ENCODE results near the gene SANBR. TPM values are rescaled to one million over a fixed set of nuclear protein-coding genes. Genes with fewer than 3 reads are reported as not detected.

SANBR gene
- total RNA-seq, 1 experiment from 2014 or later, result 8.7 TPM

GRCh38 chr2:61059382-61059781 is 6.3 kb upstream of the SANBR start:
- DNase-seq (ENCODE audit: low read depth), result no peak
- in situ Hi-C loops (cut with HindIII; ENCODE audit: low pct_unique_long_range_greater_than_20kb, low sequenced_read_pairs), result no loop called here

DNA sequence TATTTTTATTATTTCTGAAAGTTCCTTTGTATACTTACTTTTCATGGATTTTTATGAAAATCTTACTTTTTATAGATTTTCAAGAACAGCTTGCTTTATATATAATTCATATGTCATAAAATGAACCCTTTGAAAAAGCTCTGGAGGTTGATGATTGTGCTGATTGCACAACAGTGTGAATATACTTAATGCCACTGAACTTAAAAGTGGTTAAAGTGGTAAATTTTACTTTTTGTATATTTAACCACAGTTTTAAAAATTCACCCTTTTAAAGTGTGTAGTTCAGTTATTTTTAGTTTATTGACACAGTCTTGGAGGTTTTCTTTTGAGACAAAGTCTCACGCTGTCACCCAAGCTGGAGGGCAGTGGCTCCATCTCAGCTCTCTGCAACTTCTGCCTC is 8.4 kb downstream of the SANBR start:
- DNase-seq (ENCODE audit: low read depth), result no peak
- in situ Hi-C loops (cut with HindIII; ENCODE audit: low pct_unique_long_range_greater_than_20kb, low sequenced_read_pairs), result no loop called here

DNA sequence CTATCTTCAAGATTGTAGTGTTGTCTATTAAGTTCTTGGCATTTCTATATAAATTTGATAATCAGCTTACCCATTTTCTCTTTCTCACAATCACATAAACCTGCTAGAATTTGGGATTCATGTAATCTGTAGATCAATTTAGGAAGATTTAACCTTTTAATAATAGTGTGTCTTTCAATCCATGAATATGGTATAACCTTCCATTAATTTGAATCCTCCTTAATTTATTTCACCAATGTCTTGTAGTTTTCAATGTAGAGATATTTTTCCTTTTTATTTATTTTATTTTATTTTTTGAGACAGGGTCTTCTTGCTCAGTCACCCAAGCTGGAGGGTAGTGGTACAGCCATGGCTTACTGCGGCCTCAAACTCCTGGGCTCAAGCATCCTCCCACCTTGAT is 20.2 kb downstream of the SANBR start:
- in situ Hi-C loops (cut with HindIII; ENCODE audit: low pct_unique_long_range_greater_than_20kb, low sequenced_read_pairs), result no loop called here
- no peak for DNase-seq (ENCODE audit: low read depth)

DNA sequence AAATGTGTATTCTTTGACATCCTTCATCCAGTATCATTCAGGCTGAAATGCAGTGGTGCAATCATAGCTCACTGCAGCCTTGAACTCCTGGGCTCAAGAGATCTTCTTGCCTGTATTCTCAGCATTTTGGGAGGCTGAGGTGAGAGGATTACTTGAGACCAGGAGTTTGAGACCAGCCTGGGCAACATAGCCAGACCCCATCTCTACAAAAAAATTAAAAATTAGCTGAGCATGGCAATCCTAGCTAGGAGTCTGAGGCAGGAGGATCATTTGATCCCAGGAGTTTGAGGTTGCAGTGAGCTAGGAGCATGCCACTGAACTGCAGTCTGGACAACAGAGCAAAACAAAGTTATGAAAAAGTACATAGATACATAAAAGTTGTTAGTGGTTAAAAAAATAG is 24.1 kb downstream of the SANBR start:
- DNase-seq (ENCODE audit: low read depth), result no peak
- in situ Hi-C loops (cut with HindIII; ENCODE audit: low pct_unique_long_range_greater_than_20kb, low sequenced_read_pairs), result no loop called here

- DNase-seq (ENCODE audit: low read depth), result no peak
- in situ Hi-C loops (cut with HindIII; ENCODE audit: low pct_unique_long_range_greater_than_20kb, low sequenced_read_pairs), result no loop called here
These were observed 24.8 kb downstream of the SANBR start for GRCh38 chr2:61090386-61090921.

DNA sequence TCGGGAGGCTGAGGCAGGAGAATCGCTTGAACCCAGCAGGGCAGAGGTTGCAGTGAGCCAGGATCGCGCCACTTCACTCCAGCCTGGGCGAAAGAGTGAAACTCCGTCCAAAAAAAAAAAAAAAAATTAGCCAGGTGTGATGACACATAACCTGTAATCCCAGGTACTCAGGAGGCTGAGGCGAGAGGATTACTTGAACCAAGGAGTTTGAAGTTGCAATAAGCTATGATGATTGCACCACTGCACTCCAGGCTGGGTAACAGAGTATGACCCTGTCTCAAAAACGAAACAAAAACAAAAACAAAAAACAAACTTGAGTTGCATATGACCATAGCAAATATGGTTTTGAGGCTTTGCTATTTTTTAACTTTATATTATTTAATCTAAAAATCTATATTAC is 25.8 kb downstream of the SANBR start:
- in situ Hi-C loops (cut with HindIII; ENCODE audit: low pct_unique_long_range_greater_than_20kb, low sequenced_read_pairs), result no loop called here
- no peak for DNase-seq (ENCODE audit: low read depth)

GRCh38 chr2:61096438-61096837 is 30.8 kb downstream of the SANBR start:
- in situ Hi-C loops (cut with HindIII; ENCODE audit: low pct_unique_long_range_greater_than_20kb, low sequenced_read_pairs), result no loop called here
- no peak for DNase-seq (ENCODE audit: low read depth)

DNA sequence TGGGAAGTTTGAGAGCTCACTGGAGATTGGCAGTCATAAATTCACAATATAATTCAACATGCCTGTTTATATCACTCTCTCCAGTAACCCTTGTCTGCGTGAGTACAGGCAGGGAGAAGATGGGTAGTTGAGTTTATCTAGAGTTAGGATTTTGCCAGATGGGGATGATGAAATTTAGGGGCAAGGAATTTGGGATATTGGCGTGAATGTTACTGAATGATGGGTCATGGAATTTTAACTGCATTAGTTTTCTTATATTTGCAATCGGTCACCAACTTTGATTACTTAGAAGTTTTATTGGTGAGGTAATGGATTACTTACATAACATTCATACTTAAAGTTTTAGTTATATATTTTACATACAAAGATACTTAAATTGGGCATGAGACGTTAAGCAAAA is 35.1 kb downstream of the SANBR start:
- in situ Hi-C loops (cut with HindIII; ENCODE audit: low pct_unique_long_range_greater_than_20kb, low sequenced_read_pairs), result no loop called here
- no peak for DNase-seq (ENCODE audit: low read depth)

DNA sequence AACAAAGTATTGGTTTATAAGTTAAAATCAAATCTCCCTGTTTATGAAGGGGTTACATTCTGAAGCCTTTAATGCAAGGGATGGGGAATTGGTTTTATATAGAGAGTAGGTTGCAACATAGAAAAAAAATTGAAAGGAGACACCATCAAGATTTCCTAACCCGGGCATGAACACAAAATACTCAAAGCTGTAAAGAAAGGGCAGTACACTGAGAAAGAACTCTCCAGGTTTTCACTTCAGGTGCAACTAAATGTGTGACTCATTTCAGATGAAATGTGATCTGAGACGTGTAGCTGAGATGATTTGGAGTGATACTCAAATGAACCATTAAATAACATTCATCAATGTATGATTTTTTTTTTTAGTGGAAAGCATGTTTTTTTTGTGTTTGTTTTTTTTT is 43.6 kb downstream of the SANBR start:
- in situ Hi-C loops (cut with HindIII; ENCODE audit: low pct_unique_long_range_greater_than_20kb, low sequenced_read_pairs), result no loop called here

DNA sequence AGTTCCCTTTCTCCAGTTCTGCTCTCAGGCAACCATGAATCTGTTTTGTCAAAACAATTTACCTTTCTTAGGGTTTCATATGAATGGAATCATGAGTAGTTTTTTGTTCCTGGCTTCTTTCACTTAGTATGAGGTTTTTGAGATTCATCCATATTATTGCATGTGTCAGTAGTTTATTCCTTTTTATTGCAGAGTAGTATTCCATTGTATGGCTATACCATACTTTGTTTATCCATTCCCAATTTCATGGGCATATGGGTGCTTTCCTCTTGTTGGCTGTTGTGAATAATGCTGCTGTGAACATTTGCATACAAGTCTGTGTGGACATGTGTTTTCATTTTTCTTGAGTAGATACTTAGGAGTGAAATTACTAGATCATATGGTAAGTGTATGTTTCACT is 46.0 kb downstream of the SANBR start:
- in situ Hi-C loops (cut with HindIII; ENCODE audit: low pct_unique_long_range_greater_than_20kb, low sequenced_read_pairs), result no loop called here
- no peak for DNase-seq (ENCODE audit: low read depth)

More for the DNA sequence above, 43.6 kb downstream of the SANBR start:
- DNase-seq (ENCODE audit: low read depth), result no peak

DNA sequence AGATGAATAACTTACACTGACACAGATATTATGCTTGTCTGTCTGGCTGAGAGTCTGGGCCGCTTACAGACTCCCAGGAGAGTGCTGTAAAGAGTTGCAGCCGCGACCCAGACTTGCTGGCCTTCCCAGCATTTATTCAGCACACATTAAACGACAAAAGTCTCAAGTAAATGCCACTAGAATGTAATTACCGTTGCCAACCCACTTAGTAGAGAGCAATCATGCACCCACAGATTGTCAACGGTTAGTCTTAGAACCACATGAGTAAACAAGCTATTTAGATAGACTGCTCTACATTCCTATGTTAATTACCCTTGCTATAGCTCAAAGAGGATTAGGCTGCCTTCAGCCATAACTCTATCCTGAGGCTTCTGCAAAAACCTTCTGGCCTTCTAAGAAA is 48.5 kb downstream of the SANBR start:
- DNase-seq (ENCODE audit: low read depth), result no peak

More for the DNA sequence above, 48.5 kb downstream of the SANBR start:
- in situ Hi-C loops (cut with HindIII; ENCODE audit: low pct_unique_long_range_greater_than_20kb, low sequenced_read_pairs), result no loop called here

Other genes with a start within 250 kb of the SANBR start
- 1.9 and 8.6 TPM in 2 replicates for gene REL, start 184.3 kb upstream of the SANBR start, total RNA-seq (2014; rRNA removed; shearing (Covaris generic); ENCODE audit: low replicate concordance)
- 37.8 and 67.0 TPM in 2 replicates for gene PEX13, start 48.2 kb upstream of the SANBR start, total RNA-seq (2014; rRNA removed; shearing (Covaris generic); ENCODE audit: low replicate concordance)
- gene PUS10, start 47.6 kb upstream of the SANBR start, total RNA-seq (2014; rRNA removed; shearing (Covaris generic); ENCODE audit: low replicate concordance), result 2.8 and 7.9 TPM in 2 replicates
- gene C2orf74, start 96.3 kb downstream of the SANBR start, total RNA-seq (2014; rRNA removed; shearing (Covaris generic); ENCODE audit: low replicate concordance), result 24.1 and 41.2 TPM in 2 replicates

Data from Caki2 (cell line).